Neural crest cell (in vitro differentiated cells): ENCODE data around the gene TNIK. TPM values are rescaled to one million over a fixed set of nuclear protein-coding genes. Genes with fewer than 3 reads are reported as not detected.

Experiments
- DNase-seq: peaks from one replicate; pipeline ENCODE4 v3.0.0; 2021; ENCODE audit warnings: low read depth, mixed read lengths, low spot score
- H3K27ac Mint-ChIP-seq: one replicate; pipeline ENCODE4 v1.8.0; 2021; ENCODE audit warnings: mild to moderate bottlenecking, mixed read lengths; ENCODE audit not compliant: unreplicated experiment
- H3K27me3 Mint-ChIP-seq: 2 replicates; pipeline ENCODE4 v1.8.0; 2021; ENCODE audit warnings: low read depth, mild to moderate bottlenecking, mixed read lengths
- H3K36me3 Mint-ChIP-seq: 2 replicates; pipeline ENCODE4 v1.8.0; 2021; ENCODE audit warnings: low read depth, mild to moderate bottlenecking, mixed read lengths
- H3K4me1 Mint-ChIP-seq: 2 replicates; pipeline ENCODE4 v1.8.0; 2021; ENCODE audit warnings: mixed read lengths
- H3K4me3 Mint-ChIP-seq: one replicate; pipeline ENCODE4 v1.8.0; 2021; ENCODE audit warnings: mild to moderate bottlenecking, mixed read lengths
- H3K9me3 Mint-ChIP-seq: 2 replicates; pipeline ENCODE4 v1.8.0; 2021; ENCODE audit warnings: mixed read lengths
- CTCF ChIP-seq: fragments of 200-600 bp; sonication (generic); conservative IDR thresholded peaks from 2 replicates; pipeline ENCODE4 v1.5.0; 2021; ENCODE audit warnings: antibody characterized with exemption, mild to moderate bottlenecking
- total RNA-seq: library from RNA; stranded (reverse); gene quantifications from 2 replicates; pipeline ENCODE4 v1.2.1, GENCODE V29; 2021

The TNIK gene
- total RNA-seq, 1 donor from 2014 or later, result 32.3 TPM

- Mint-ChIP-seq H3K9me3 (no peaks in the 10 kb centered on the region), H3K36me3 (no peaks in the 10 kb centered on the region), H3K27ac (no peak overlapping the region), H3K27me3 (no peaks in the 10 kb centered on the region), H3K4me3 (no peak overlapping the region), H3K4me1 (peaks cover 24% of the 10 kb centered on the region)
- TF ChIP-seq CTCF, result no peak
- DNase-seq, result no peak
Measured at GRCh38 chr3:171313702-171314101, 146.5 kb downstream of the TNIK start.

- no peak overlapping the region for H3K27ac Mint-ChIP-seq
- TF ChIP-seq CTCF, result no peak
- H3K36me3 Mint-ChIP-seq, result peaks cover 3% of the 10 kb centered on the region
- peaks cover 24% of the 10 kb centered on the region for H3K4me1 Mint-ChIP-seq
- H3K4me3 Mint-ChIP-seq, result no peak overlapping the region
- no peak for DNase-seq
- H3K9me3 Mint-ChIP-seq, result peaks cover 4% of the 10 kb centered on the region
- H3K27me3 Mint-ChIP-seq, result no peaks in the 10 kb centered on the region
Measured at GRCh38 chr3:171312741-171313140, 147.5 kb downstream of the TNIK start.

- H3K4me1 Mint-ChIP-seq, result peaks cover 25% of the 10 kb centered on the region
- H3K36me3 Mint-ChIP-seq, result peaks cover 3% of the 10 kb centered on the region
- TF ChIP-seq CTCF, result no peak
- H3K9me3 Mint-ChIP-seq, result peaks cover 4% of the 10 kb centered on the region
- no peak overlapping the region for H3K27ac Mint-ChIP-seq
- DNase-seq, result no peak
- H3K4me3 Mint-ChIP-seq, result no peak overlapping the region
- no peaks in the 10 kb centered on the region for H3K27me3 Mint-ChIP-seq
Measured at GRCh38 chr3:171311784-171312183, 148.4 kb downstream of the TNIK start.

- Mint-ChIP-seq H3K27me3 (no peaks in the 10 kb centered on the region), H3K4me3 (no peak overlapping the region), H3K4me1 (peaks cover 20% of the 10 kb centered on the region), H3K27ac (no peak overlapping the region), H3K36me3 (peaks cover 3% of the 10 kb centered on the region), H3K9me3 (peaks cover 5% of the 10 kb centered on the region)
- DNase-seq, result no peak
- no peak for TF ChIP-seq CTCF
Measured at GRCh38 chr3:171309906-171310359, 150.3 kb downstream of the TNIK start.

- Mint-ChIP-seq H3K27me3 (no peaks in the 10 kb centered on the region), H3K27ac (no peak overlapping the region)
Measured at GRCh38 chr3:171307988-171308387, 152.2 kb downstream of the TNIK start.

More at GRCh38 chr3:171307988-171308387, 152.2 kb downstream of the TNIK start:
- H3K36me3 Mint-ChIP-seq, result peaks cover 3% of the 10 kb centered on the region
- no peak overlapping the region for H3K4me3 Mint-ChIP-seq
- peaks cover 11% of the 10 kb centered on the region for H3K4me1 Mint-ChIP-seq
- no peak for TF ChIP-seq CTCF
- DNase-seq, result no peak
- H3K9me3 Mint-ChIP-seq, result peaks cover 11% of the 10 kb centered on the region
